Stimulated activated CD4-positive, alpha-beta T cell treated with anti-CD3 and anti-CD28 coated beads, Interleukin-4, amount 100 ng/mL, for 24 hours (primary cell): ENCODE measurements around the gene USP2.

Source experiments
- DNase-seq: peaks from one replicate; pipeline ENCODE4 v3.0.0-alpha.2; 2020

USP2 gene

DNA sequence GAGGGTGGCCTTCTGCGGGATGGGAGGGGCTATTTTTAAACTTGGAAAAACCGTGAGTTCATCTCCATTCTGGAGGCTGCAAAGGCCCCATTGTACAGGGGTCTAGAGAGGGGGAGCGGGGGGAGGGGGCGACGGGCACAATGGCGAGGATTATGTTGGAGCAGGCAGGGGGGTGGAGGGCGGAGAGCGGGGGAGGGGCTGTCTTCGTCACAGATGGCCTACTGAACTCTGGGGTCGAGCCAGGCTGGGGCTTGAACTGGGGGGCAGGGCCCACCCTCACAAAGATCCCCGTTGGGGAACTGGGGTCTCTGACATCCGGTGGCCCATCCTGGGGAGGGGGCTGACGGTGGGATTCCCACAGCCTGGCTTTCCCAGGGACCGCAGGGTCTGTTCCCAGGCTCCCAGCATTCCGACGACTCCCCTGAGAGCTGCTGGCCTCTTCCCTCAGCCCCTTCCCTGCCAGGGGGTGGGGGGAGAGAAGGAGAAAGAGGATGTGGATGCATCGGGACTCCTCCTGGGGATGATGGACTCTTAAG, 61.2 kb downstream of the USP2 start:
- no peak for DNase-seq

DNA sequence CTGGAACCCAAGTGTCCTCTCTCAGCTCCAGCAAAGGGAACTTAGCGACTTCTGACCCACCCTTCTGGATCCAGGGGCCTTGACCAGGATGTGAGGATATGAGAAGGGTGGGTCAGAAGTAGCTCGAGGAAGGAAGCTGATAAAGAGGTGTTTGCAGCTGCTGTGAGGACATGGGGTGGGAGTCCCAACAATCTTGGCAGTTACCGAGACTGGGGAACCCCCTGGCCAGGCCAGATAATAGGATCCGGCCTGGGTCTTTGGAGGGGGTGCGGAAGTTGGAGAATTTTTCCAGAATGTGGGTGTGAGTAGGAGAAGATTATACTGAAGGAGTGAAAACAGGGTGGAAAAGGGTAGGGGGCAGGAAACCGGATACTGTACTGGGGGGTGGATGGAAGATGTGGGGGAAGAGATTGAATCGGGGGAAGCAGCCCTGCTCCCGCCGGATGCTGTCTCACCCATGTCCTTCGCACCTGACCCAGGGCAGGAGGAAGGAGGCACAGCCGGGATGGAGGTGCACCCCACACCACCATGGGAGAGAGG, 61.7 kb downstream of the USP2 start:
- DNase-seq, result no peak

DNA sequence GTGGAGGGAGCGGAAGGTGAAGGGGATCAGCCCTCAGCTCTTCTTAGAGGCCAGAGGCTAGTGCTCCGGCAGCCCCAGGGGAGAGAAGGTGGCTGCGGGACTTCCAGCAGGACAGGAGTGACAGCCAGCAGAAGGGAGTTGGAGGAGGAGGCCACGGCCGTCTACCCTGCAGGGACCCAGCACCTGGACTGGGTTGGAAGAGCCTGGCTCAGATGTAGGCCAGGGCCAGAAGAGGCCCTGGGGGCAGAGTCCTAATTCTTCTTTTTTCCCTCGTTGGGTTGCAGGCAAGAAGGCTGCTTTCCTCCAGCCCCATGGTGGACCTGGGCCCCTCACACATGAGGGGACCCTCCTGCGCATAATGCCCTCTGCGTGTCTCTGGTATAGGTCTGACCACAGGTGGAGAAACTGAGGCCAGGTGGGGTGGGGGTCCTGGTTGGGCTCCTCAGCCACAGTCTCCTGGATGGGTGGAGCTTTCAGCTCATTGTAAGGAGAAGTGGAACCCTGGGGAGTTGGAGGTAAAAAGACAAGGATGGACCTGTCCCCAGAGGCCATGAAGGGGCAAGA, 62.3 kb downstream of the USP2 start:
- no peak for DNase-seq

DNA sequence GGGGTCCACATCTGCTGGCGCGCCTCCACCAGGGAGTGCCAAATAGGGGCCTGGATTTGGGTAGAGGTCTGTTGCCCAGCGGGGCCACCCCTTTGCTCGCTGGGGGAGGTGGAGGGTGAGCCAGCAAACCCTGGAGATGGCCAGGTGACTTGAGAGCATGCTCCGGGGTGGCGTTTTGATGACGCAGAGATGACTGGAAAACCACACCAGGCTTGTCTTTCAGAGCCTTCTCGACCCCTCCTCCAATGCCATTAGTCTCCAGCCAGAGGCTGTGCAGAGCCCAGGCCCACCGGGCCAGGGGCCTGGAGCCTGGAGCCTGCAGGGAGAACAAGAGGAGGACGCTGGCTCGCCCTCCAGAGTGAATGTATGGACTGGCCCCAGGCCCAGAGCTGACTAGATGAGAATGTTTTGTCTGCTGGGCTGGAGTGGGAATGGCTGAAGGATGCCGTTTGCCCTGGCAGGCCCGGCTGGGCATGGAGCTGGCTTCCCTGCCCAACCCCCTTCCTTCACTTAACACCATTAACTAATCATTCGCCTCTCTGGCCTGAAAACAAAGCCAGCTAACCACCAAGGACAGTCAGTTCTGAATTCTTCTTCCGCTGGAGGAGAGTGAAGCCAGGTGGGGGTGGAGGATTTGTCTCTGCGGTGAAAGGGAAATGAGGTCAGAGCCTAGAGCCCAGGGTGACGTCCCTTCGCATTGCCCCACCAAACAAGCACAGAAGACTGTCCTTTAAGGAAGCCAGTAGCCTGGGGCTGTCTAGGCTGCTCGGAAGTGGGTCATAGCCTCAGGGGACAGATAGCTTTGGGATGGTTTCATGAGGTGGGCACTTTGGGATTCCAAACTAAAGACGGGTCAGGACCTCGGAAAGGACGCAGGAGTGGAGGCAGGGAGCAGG, 63.0 kb downstream of the USP2 start:
- no peak for DNase-seq

DNA sequence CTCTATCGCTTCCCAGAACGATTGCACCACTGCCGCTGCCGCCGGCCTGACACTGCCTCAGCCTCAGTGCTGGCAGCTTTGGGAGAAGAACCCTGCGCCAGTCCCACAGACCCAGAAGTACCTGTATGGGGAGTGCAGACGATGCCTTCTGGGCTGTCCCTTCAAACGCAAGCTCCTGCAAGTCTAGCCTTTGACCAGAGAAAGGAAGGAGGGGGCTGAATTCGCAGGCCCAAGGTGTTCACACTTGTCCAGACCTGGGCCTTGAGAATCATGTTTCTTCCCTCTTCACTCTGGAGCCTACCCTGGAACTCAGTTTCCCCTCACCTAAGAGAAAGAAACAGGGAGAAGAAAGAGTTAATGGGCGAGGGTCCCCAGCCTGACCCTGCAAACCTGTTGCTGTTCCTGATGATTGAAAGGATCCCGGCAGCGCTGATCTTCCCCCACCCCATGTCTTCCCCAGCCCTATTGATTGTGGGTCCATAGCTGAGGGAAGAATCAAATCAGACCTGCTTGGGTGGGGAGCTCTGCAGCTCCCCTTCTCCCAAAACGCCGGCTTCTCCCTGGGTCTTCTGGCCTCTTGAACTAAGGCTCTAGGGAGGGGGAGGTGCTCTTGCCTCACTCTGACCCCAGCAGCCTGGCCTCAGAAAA, 63.8 kb downstream of the USP2 start:
- DNase-seq, result no peak

DNA sequence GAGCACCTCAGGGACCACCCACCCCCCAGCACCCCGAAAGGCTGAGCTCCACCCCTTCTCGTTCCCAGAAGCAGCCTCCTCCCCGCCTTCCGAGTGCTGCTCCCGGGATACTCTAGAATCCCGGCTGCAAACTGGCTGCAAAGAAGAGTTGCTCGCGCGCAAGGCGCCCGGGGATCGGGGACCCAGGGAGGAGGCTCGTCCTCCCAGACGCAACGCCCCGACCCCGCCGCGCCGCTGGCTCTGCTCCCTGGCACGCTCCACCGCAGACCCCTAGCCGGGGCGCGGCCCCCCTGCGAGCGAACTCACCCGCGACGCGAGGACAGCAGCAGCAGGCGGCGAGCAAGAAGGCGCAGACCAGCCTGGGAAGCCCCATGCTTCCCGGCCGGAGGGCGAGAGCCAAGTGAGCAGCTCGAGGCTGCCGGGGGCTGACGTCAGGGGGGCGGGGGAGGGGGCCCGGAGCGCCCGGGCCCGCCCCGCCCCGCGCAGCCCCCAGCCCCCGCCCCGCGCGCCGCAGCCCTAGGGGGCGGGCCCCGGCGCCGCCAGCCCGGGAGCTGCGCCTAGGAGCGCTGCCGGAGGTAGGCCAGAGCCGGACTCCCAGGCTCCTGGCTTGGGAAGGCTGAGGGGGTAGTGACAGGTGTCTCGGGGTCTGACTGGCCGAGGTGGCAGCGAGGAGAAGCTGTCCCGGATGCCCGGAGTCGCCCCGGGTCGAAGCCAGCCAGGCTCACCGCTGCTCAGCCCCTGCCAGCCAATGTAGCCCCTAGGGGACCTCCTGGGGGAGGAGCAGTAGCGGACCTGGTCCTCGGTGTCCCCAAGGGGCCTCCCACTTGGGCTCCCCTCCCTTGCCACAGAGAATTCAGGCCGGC, 64.5 kb downstream of the USP2 start, which contains the start of gene MCAM:
TSS of gene MCAM (minus strand) at position 402 of the 863 bp plus-strand sequence. CDS start at position 373, 29 bp downstream.
- no peak for DNase-seq

DNA sequence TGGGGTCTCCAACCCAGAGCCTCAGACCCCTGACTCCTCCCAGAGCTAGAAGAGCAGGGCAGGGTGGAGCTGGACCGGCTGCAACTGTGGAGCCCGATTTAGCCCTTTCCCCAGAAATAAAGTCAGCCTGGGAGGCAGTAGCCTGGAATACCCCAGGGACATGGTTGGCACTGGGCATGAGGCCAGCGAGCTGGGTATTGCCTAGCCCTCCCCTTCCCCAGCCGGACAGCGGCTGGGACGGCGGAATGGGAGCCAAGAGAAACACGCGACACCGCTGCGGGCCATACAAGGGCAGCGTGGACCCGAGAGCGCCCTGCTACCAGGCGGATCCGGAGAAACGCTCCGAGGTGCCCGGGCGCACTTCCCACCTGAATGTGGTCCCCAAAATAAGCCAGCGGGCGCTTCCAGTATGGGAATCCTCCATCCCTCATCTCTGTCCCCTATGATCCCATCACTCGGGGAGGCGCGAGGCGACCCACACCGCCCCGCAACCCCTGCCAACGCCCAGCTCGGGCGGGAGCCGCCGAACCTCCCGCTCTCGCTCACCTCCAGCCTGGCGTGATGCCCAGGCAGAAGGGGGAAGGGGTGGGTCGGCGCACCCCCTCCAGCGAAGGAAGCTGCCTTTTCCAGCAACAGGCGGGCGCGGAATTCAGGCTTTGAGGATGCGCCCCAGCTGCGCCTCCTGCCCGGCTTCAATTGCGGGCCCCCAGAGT, 65.3 kb downstream of the USP2 start:
- DNase-seq, result no peak

DNA sequence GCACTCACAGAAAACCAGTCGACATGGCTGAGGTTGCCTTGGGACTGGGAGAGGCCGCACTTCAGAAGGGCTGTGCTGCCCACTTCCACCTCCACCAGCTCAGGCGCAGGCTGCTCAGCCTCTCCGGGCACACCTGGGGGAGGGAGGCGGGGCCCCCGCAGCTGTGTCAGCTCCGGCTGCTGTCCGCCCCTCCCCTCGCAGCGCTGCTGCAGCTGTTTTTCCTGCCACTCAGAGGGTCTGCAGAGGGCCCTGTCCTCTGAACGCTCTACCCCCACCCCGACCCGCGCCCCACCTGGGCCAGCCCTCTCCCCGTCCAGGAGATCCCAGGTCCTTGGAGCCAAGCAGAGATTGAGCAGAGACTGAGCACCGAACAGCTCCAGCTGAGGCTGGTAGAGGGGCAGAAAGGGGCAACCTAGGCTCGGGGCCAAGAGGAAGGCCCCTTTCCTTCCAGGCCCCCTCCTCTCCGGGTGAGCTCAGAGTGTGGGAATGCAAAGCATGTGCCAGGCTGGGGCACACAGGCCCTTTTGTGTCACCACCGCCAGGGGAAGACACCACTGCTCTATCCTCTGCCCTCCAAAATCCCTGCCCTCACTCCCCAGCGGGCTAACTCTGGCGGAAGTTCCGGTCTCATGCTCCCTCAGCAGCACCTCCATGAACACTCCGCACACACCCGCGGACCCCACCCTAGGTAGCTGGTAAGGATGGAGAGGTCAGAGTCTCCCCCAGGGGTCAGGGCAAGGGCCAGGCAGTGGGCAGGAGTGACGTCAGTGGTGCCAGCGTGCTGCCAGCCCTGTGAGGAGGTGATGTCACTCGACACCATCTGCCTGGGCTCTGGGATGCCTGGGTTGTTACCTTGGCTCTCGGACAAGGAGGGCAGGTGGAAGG, 66.1 kb downstream of the USP2 start:
- DNase-seq, result peak; percentile 48

DNA sequence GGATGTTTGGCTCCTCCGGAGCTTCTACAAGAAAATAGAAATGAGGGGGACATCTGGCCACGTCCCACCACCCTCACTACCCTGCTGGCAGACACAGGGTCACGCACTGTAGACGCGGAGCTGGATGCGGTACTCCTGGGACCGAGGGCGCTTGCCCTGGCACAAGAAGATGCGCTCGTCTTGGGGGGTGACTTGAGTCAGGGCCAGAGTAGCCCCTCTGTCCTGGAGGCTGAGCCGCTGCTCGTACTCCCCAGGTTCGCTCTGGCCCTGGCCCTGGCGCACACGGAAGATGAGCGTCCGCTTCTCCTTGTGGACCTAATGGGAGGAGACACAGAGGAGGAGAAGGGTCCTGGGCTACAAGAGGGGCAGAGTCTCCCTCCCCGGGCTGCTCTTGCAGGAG, 66.8 kb downstream of the USP2 start:
- no peak for DNase-seq

DNA sequence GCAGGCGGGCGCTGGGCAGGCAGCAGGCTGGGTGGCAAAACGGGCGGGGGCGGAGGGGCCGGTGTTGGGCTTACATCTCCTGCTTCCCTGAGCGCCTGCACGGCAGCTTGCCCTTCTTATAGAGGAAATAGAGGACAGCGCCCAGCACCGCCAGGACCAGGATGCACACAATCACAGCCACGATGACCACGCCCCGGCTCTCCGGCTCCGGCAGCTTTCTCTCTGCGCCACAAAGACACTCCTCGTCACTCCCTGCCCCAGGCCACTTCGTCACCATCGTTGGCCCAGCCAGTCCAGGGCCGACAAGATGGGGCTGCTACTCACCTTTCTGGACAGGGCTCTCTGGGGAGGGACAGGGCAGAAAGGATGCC, 70.8 kb downstream of the USP2 start:
- no peak for DNase-seq

DNA sequence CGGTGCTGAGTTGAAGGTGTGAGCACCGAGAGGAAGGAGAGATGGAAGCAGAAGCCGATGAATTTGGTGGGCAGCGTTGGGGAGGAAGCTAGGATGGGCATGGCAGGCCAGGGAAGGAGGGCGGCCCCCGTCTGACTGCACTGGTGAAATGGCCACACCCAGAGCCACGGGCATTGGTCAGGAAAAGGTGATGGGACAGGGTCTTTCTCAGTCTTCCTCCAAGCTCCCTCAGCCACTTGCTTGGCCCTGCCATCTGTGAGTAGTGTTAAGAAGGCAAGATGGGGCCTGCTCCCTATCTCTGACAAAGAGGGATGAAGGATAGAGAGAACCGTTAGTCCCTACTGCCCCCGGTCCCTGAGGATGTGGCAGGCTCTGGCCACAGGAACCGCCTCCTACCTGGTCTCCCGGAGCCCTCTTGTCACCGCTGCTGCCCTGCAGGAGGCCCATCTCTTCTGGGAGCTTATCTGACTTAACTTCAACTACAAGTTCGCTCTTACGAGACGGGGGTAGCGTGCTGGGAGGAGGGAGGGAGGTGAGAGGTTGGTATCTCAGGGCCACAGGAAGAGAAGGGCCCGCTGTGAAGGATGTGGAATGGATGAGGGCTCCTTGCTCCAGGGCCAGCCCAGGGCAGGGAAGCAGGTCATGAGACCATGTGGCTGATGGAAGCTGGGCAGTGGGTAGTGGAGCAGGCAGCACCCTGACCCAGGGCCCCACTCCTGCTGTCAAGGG, 71.4 kb downstream of the USP2 start:
- DNase-seq, result no peak

DNA sequence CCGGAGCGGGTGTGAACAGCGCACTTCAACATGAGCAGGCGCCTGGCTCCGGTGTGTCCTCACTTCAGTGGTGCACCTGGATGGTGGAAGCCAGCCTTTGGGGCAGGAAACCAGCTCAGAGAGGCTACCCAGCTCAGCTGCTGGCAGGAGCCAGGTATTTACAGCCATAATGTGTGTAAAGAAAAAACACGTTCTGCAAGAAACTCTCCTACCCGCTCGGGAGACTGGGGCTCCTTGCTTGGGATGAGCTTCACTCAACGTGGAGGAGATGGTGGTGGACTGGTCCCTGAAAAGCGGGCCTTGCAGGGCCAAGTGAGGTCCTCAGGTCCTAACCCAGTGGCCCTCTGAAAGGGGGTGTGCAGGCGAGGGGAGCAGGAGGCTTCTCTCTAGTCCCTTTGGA, 72.1 kb downstream of the USP2 start:
- DNase-seq, result no peak

DNA sequence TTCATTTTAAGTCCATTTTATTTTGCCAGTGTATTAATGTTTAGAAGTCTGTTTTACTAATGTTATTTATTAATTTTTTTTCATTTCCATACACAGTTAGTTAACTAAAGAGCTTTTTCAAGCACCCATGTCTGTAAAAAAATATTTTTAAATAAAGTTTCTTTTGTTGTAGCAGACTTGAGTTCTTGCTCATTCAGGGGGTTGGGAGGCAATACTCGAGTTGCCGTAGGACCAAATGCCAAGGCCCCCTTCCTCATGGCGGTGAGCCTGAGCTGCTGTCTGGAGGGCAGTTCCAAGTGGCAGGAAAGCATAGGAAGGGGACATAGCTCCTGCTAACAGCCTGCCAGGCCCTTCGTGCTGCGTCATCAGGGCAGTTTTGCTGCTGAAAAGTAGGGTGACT, 73.5 kb downstream of the USP2 start:
- no peak for DNase-seq

DNA sequence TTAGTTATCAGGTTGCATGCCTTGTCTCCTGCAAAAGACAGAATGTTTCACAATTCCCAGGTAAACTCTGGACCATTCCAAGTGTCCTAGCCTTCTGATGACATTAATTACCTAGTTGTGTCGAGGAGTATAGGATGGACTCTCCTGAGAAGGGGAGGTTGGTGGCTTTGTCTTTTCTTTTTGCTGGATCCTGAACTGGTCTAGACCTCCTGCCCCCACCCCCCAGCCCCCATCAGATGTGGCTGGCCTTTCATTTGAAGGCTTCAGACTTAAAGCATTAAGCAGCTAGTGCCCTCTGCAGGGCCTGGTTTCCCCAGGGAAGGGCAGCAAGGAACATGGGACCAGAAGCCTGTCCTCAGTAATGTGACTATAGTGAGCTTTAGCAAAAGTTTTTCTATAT, 74.3 kb downstream of the USP2 start:
- no peak for DNase-seq

DNA sequence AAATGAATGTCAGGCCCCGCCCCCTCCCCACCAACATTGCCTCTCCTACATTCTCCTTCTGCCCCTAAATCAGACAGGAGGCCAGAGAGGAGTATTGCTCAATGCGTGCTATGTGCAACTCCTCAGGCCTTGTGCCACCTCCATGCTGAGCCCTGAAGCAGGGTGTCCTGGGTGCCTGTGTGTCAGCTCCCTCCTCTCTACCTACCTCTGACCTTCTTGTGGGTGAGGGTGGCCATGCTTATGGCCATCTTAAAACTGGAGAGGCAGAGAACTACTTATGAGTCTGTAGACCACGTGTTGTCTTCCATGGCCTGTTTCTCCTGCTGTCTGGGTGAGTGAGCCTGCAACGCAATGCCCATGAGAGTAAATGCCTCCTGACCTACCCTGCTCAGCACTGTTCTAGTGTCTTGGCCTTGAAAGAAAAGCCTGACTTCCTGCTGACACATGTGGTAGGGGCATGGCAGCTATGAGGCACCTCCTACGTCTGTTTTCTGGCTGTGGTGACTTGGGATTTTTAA, 75.1 kb downstream of the USP2 start:
- DNase-seq, result no peak

DNA sequence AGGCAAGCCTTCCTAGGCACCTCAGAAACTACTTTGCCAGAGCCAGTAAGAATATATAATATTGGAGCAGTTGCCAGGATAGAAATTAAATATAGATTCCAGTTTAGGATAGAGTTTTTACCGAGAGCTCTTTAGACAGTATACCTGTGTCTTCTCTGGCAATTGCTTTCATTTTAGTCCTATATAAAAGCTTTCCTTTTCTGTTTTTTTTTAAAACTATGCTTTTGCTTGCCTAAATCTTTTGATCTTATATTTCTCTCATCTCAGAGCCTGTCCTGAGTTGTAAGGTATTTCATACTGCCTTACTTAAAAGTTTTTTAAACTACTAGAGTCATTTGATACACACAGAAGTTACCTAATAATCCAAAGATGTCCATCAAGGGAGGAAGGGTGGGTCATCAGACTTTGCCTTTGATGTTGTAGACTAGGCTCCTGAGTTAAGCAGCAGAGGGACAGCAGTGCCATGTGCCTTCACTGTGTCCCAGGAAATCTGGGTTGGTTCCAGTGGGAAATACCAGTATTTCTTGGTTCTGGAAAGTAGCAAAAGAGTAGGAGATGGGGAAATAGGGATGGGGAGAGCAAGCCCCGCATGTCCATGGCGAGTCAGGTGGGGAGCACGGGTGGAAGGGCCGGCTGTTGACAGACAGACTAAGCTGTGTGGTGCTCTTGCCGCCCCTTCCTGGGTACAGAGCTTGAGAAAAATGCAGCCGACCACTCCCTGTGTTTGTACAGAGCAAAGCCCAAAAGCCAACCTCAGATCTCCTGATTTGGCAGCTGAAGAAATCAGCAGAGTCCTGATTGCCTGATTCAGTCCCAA, 75.7 kb downstream of the USP2 start:
- no peak for DNase-seq
